Esophagus squamous epithelium (tissue), 4 donors: ENCODE results near the gene CEP19.

Experiments
- POLR2A ChIP-seq, 4 donors: fragments of 450-650 bp; IDR thresholded peaks; one replicate each; pipeline ENCODE4 v1.6.1; 2017; ENCODE audit warnings: antibody characterized with exemption in 4 of 4, mild to moderate bottlenecking in 4 of 4, moderate library complexity in 3 of 4
- TF ChIP-seq, protein P1 (sequence below), 6 experiments: fragments of 450-650 bp in 4 of 6; fragments of 200-600 bp in 2 of 6; sonication (generic) in 2 of 6; IDR thresholded peaks; one replicate each; pipeline ENCODE4 v1.5.1; 2016 to 2019; ENCODE audit warnings: antibody characterized with exemption in 6 of 6, mild to moderate bottlenecking in 4 of 6, moderate library complexity in 4 of 6

DNA sequence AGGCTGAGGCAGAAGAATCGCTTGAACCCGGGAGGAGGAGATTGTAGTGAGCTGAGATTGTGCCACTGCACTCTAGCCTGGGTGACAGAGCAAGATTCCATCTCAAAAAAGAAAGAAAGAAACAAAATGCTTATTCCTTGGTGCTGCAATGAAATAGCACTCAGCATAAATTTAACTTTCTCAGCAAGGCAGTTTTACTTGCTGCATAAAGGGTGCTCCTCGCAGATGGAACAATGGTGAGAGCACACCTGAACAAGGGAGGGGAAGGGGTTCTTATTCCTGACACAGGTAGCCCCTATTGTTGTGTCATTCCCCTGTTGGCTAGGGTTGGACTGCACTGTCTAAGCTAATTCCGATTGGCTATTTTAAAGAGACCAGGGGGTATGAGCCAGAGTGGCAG lies 44.7 kb upstream of the CEP19 start:
- TF ChIP-seq, protein P1, sequence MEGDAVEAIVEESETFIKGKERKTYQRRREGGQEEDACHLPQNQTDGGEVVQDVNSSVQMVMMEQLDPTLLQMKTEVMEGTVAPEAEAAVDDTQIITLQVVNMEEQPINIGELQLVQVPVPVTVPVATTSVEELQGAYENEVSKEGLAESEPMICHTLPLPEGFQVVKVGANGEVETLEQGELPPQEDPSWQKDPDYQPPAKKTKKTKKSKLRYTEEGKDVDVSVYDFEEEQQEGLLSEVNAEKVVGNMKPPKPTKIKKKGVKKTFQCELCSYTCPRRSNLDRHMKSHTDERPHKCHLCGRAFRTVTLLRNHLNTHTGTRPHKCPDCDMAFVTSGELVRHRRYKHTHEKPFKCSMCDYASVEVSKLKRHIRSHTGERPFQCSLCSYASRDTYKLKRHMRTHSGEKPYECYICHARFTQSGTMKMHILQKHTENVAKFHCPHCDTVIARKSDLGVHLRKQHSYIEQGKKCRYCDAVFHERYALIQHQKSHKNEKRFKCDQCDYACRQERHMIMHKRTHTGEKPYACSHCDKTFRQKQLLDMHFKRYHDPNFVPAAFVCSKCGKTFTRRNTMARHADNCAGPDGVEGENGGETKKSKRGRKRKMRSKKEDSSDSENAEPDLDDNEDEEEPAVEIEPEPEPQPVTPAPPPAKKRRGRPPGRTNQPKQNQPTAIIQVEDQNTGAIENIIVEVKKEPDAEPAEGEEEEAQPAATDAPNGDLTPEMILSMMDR (IDR thresholded peaks at IDR 0.05): no peak
- TF ChIP-seq POLR2A (IDR thresholded peaks at IDR 0.05): no peak
